ENCODE measurements around the gene CLIC4.
"Not testable (repeated sequence)": the region's sequence is repeated elsewhere in the genome, so short reads cannot be mapped to it uniquely, and the experiment has no call there.

Gene CLIC4

GRCh38 chr1:24775348-24775747 lies 30.1 kb downstream of the CLIC4 start:
- in situ Hi-C loops (cut with HindIII; ENCODE audit: low pct_unique_long_range_greater_than_20kb, low sequenced_read_pairs), result no loop called here
- no peak for TF ChIP-seq JUND (IDR thresholded peaks at IDR 0.05; ENCODE audit: low read depth)
- DNase-seq (ENCODE audit: low read depth in 1 of 2, low spot score in 1 of 2), result no peak

- in situ Hi-C loops (cut with HindIII; ENCODE audit: low pct_unique_long_range_greater_than_20kb, low sequenced_read_pairs), result no loop called here
- TF ChIP-seq JUND (IDR thresholded peaks at IDR 0.05; ENCODE audit: low read depth), result no peak
- DNase-seq (ENCODE audit: low read depth in 1 of 2, low spot score in 1 of 2), result no peak
Observed at GRCh38 chr1:24775916-24776315, 30.7 kb downstream of the CLIC4 start.

GRCh38 chr1:24776821-24777220 lies 31.6 kb downstream of the CLIC4 start:
- TF ChIP-seq JUND (IDR thresholded peaks at IDR 0.05; ENCODE audit: low read depth), result no peak
- DNase-seq (ENCODE audit: low read depth in 1 of 2, low spot score in 1 of 2), result no peak
- in situ Hi-C loops (cut with HindIII; ENCODE audit: low pct_unique_long_range_greater_than_20kb, low sequenced_read_pairs), result no loop called here

GRCh38 chr1:24778141-24778540 lies 32.9 kb downstream of the CLIC4 start:
- in situ Hi-C loops (cut with HindIII; ENCODE audit: low pct_unique_long_range_greater_than_20kb, low sequenced_read_pairs), result no loop called here
- no peak for TF ChIP-seq JUND (IDR thresholded peaks at IDR 0.05; ENCODE audit: low read depth)
- no peak for DNase-seq (ENCODE audit: low read depth in 1 of 2, low spot score in 1 of 2)

DNA sequence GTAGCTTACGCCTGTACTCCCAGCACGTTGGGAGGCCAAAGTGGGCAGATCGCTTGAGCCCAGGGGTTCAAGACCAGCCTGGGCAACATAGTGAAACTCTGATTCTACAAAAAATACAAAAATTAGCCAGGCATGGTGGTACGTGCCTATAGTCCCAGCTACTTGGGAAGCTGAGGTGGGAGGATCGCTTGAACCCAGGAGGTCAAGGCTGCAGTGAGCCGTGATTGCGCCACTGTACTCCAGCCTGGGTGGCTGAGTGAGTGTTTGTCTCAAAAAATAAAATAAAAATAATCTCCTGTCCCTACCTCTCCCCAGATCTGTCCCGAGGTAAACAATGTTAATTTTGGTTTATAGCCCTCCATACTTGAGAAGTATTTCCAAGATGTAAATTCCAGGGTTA lies 34.0 kb downstream of the CLIC4 start:
- DNase-seq (ENCODE audit: low read depth in 1 of 2, low spot score in 1 of 2); in situ Hi-C loops (cut with HindIII; ENCODE audit: low pct_unique_long_range_greater_than_20kb, low sequenced_read_pairs): not testable (repeated sequence)

GRCh38 chr1:24779689-24780464 lies 34.6 kb downstream of the CLIC4 start:
- no peak for TF ChIP-seq JUND (IDR thresholded peaks at IDR 0.05; ENCODE audit: low read depth)
- in situ Hi-C loops (cut with HindIII; ENCODE audit: low pct_unique_long_range_greater_than_20kb, low sequenced_read_pairs), result no loop called here
- no peak for DNase-seq (ENCODE audit: low read depth in 1 of 2, low spot score in 1 of 2)

- DNase-seq (ENCODE audit: low read depth in 1 of 2, low spot score in 1 of 2); in situ Hi-C loops (cut with HindIII; ENCODE audit: low pct_unique_long_range_greater_than_20kb, low sequenced_read_pairs): not testable (repeated sequence)
Observed at GRCh38 chr1:24780626-24781025, 35.4 kb downstream of the CLIC4 start.

- TF ChIP-seq JUND (IDR thresholded peaks at IDR 0.05; ENCODE audit: low read depth), result no peak
- in situ Hi-C loops (cut with HindIII; ENCODE audit: low pct_unique_long_range_greater_than_20kb, low sequenced_read_pairs), result no loop called here
Observed at GRCh38 chr1:24782689-24783088, 37.4 kb downstream of the CLIC4 start.

DNA sequence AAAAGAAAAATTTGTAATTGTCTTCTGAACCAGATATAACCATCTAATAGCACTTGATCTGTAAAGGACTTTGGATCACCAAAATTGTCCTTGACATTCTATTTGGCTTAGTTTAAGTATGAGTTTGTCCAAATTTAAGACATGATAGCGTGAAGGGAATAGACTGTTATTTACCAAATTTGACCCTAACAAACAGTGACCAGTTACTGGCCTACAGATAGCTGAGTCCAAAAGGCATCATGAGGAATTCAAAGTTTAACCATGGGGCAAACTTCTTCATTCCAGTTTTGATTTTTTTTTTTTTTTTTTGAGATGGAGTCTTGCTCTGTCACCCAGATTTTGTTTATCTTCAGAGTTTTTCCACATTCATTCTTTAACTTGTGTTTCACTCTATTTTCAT lies 38.5 kb downstream of the CLIC4 start:
- no peak for TF ChIP-seq JUND (IDR thresholded peaks at IDR 0.05; ENCODE audit: low read depth)
- no peak for DNase-seq (ENCODE audit: low read depth in 1 of 2, low spot score in 1 of 2)
- in situ Hi-C loops (cut with HindIII; ENCODE audit: low pct_unique_long_range_greater_than_20kb, low sequenced_read_pairs), result no loop called here

More at GRCh38 chr1:24782689-24783088, 37.4 kb downstream of the CLIC4 start:
- DNase-seq (ENCODE audit: low read depth in 1 of 2, low spot score in 1 of 2), result no peak

- DNase-seq (ENCODE audit: low read depth in 1 of 2, low spot score in 1 of 2), result no peak
- TF ChIP-seq JUND (IDR thresholded peaks at IDR 0.05; ENCODE audit: low read depth), result no peak
- in situ Hi-C loops (cut with HindIII; ENCODE audit: low pct_unique_long_range_greater_than_20kb, low sequenced_read_pairs), result no loop called here
Observed at GRCh38 chr1:24786191-24786590, 40.9 kb downstream of the CLIC4 start.

DNA sequence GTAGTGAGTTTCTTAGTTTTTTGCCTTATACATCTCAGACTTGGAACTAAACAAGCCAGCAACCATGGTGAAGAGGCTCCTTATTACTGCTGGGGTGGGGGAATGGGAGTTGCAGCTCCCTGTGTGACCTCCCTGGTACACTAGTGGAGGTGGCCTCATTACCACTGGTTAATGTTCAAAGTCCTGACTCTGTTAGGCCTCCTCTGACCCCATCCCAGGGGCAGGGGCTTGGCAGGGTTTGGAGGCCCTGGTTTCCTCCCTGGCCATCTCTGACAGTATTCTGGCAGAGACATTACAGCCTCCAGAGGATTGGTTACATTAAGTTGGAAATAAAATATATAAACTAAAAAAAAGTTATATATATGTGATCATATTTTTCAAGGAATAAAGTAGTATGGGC lies 45.2 kb downstream of the CLIC4 start:
- TF ChIP-seq JUND (IDR thresholded peaks at IDR 0.05; ENCODE audit: low read depth), result no peak
- in situ Hi-C loops (cut with HindIII; ENCODE audit: low pct_unique_long_range_greater_than_20kb, low sequenced_read_pairs), result no loop called here
- no peak for DNase-seq (ENCODE audit: low read depth in 1 of 2, low spot score in 1 of 2)

- in situ Hi-C loops (cut with HindIII; ENCODE audit: low pct_unique_long_range_greater_than_20kb, low sequenced_read_pairs), result no loop called here
- no peak for DNase-seq (ENCODE audit: low read depth in 1 of 2, low spot score in 1 of 2)
- TF ChIP-seq JUND (IDR thresholded peaks at IDR 0.05; ENCODE audit: low read depth), result no peak
Observed at GRCh38 chr1:24793447-24794129, 48.3 kb downstream of the CLIC4 start.

DNA sequence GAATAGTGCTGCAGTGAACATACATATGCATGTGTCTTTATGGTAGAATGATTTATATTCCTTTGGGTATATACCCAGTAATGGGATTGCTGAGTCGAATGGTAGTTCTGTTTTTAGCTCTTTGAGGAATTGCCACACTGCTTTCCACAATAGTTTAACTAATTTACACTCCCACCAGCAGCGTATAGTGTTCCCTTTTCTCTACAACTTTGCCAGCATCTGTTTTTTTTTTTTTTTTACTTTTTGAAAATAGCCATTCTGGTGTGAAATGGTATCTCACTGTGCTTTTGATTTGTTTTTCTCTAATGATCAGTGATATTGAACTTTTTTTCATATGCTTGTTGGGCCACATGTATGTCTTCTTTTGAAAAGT lies 48.9 kb downstream of the CLIC4 start:
- in situ Hi-C loops (cut with HindIII; ENCODE audit: low pct_unique_long_range_greater_than_20kb, low sequenced_read_pairs); DNase-seq (ENCODE audit: low read depth in 1 of 2, low spot score in 1 of 2): not testable (repeated sequence)

DNA sequence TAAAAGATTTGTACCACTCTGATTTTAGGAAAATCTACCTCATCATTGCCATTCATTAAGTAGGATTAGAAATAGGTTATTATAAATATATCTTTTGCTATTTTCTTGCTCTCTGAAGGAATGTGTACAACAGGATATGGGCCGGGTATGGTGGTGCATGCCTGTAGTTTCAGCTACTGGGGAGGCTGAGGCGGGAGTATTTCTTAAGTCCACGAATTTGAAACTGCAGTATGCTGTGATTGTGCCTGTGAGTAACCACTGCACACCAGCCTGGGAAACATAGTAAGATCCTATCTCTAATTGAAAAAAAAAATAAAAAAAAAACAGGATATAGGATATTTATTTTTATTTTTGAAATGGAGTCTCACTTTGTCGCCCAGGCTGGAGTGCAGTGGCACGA lies 50.0 kb downstream of the CLIC4 start:
- no peak for DNase-seq (ENCODE audit: low read depth in 1 of 2, low spot score in 1 of 2)
- TF ChIP-seq JUND (IDR thresholded peaks at IDR 0.05; ENCODE audit: low read depth), result no peak
- in situ Hi-C loops (cut with HindIII; ENCODE audit: low pct_unique_long_range_greater_than_20kb, low sequenced_read_pairs), result no loop called here
